ENCODE measurements around the gene HNRNPA2B1. TPM values are rescaled to one million over a fixed set of nuclear protein-coding genes. Genes with fewer than 3 reads are reported as not detected.
"Not testable (repeated sequence)": the region's sequence is repeated elsewhere in the genome, so short reads cannot be mapped to it uniquely, and the experiment has no call there.

The HNRNPA2B1 gene
- total RNA-seq, 1 donor from 2014 or later = 430 TPM

GRCh38 chr7:26153241-26153822 is 47.2 kb downstream of the HNRNPA2B1 start:
- DNase-seq (no peak), ATAC-seq (no peak)

GRCh38 chr7:26152782-26153240 is 47.7 kb downstream of the HNRNPA2B1 start:
- intact Hi-C loops (cut with micrococcal nuclease); ATAC-seq; DNase-seq: not testable (repeated sequence)

More at GRCh38 chr7:26153241-26153822, 47.2 kb downstream of the HNRNPA2B1 start:
- intact Hi-C loops (cut with micrococcal nuclease) = no loop called here

- intact Hi-C loops (cut with micrococcal nuclease) = no loop called here
- DNase-seq (peak; percentile 81), ATAC-seq (peak; percentile 90)
Observed at GRCh38 chr7:26151953-26152781, 48.4 kb downstream of the HNRNPA2B1 start, which contains the start of gene NFE2L3. Gene NFE2L3 (plus strand): TSS chr7:26152198. CDS start chr7:26152499, 301 bp downstream.

- intact Hi-C loops (cut with micrococcal nuclease) = no loop called here
- ATAC-seq (no peak), DNase-seq (no peak)
Observed at GRCh38 chr7:26151650-26151952, 48.9 kb downstream of the HNRNPA2B1 start.

- intact Hi-C loops (cut with micrococcal nuclease) = no loop called here
- DNase-seq = no peak
- ATAC-seq = no peak
Observed at GRCh38 chr7:26151096-26151495, 49.5 kb downstream of the HNRNPA2B1 start.

GRCh38 chr7:26149391-26149977 is 51.1 kb downstream of the HNRNPA2B1 start:
- intact Hi-C loops (cut with micrococcal nuclease) = no loop called here
- ATAC-seq (no peak), DNase-seq (no peak)

- ATAC-seq; DNase-seq; intact Hi-C loops (cut with micrococcal nuclease): not testable (repeated sequence)
Observed at GRCh38 chr7:26148307-26148700, 52.2 kb downstream of the HNRNPA2B1 start.

- intact Hi-C loops (cut with micrococcal nuclease); ATAC-seq; DNase-seq: not testable (repeated sequence)
Observed at GRCh38 chr7:26147646-26148306, 52.8 kb downstream of the HNRNPA2B1 start.

- intact Hi-C loops (cut with micrococcal nuclease) = no loop called here
- no peak for ATAC-seq
- no peak for DNase-seq
Observed at GRCh38 chr7:26147030-26147429, 53.5 kb downstream of the HNRNPA2B1 start.

GRCh38 chr7:26145238-26145637 is 55.3 kb downstream of the HNRNPA2B1 start:
- no peak for ATAC-seq
- no peak for DNase-seq
- intact Hi-C loops (cut with micrococcal nuclease) = no loop called here

GRCh38 chr7:26144184-26145080 is 56.1 kb downstream of the HNRNPA2B1 start:
- intact Hi-C loops (cut with micrococcal nuclease) = no loop called here
- no peak for ATAC-seq
- DNase-seq = no peak

- DNase-seq (no peak), ATAC-seq (no peak)
- intact Hi-C loops (cut with micrococcal nuclease) = no loop called here
Observed at GRCh38 chr7:26143298-26144048, 57.1 kb downstream of the HNRNPA2B1 start.

GRCh38 chr7:26141077-26141476 is 59.5 kb downstream of the HNRNPA2B1 start:
- ATAC-seq (no peak), DNase-seq (no peak)
- intact Hi-C loops (cut with micrococcal nuclease) = no loop called here

- no peak for ATAC-seq
- intact Hi-C loops (cut with micrococcal nuclease) = no loop called here
- no peak for DNase-seq
Observed at GRCh38 chr7:26140380-26140779, 60.2 kb downstream of the HNRNPA2B1 start.
